Activated naive CD8-positive, alpha-beta T cell treated with anti-CD3 and anti-CD28 coated beads, Interleukin-2, amount 50 U/mL, for 16 hours (primary cell): ENCODE data around the gene HOXB13.

ENCODE experiments used
- DNase-seq: peaks from one replicate; pipeline ENCODE4 v3.0.0-alpha.2; 2020; ENCODE audit warnings: low read depth, low spot score

Gene HOXB13

GRCh38 chr17:48748718-48749566 lies 20.4 kb upstream of the HOXB13 start:
- no peak for DNase-seq

- no peak for DNase-seq
Measured at GRCh38 chr17:48747445-48748363, 19.2 kb upstream of the HOXB13 start.

GRCh38 chr17:48746916-48747444 lies 18.4 kb upstream of the HOXB13 start:
- DNase-seq, result no peak

- no peak for DNase-seq
Measured at GRCh38 chr17:48745381-48746275, 17.1 kb upstream of the HOXB13 start.

GRCh38 chr17:48740537-48740936 lies 12.0 kb upstream of the HOXB13 start:
- DNase-seq, result no peak

- no peak for DNase-seq
Measured at GRCh38 chr17:48738803-48739526, 10.4 kb upstream of the HOXB13 start.

- DNase-seq, result no peak
Measured at GRCh38 chr17:48738424-48738802, 9.9 kb upstream of the HOXB13 start.

- no peak for DNase-seq
Measured at GRCh38 chr17:48737330-48738043, 8.9 kb upstream of the HOXB13 start.

- no peak for DNase-seq
Measured at GRCh38 chr17:48735062-48735351, 6.5 kb upstream of the HOXB13 start.

- no peak for DNase-seq
Measured at GRCh38 chr17:48734333-48735061, 5.9 kb upstream of the HOXB13 start.

GRCh38 chr17:48733632-48734328 lies 5.2 kb upstream of the HOXB13 start:
- no peak for DNase-seq

- no peak for DNase-seq
Measured at GRCh38 chr17:48732688-48733629, 4.4 kb upstream of the HOXB13 start.

- no peak for DNase-seq
Measured at GRCh38 chr17:48731355-48731754, 2.8 kb upstream of the HOXB13 start.

- DNase-seq, result no peak
Measured at GRCh38 chr17:48730240-48730550, 1.6 kb upstream of the HOXB13 start.

GRCh38 chr17:48729335-48730239 lies 1.0 kb upstream of the HOXB13 start:
- no peak for DNase-seq

- no peak for DNase-seq
Measured at GRCh38 chr17:48727415-48728175, 955 bp downstream of the HOXB13 start.
